Measurements from ENCODE around the gene RMND1. TPM values are rescaled to one million over a fixed set of nuclear protein-coding genes. Genes with fewer than 3 reads are reported as not detected.

RMND1 gene
- polyA plus RNA-seq, 1 donor from 2014 or later = 35.3 TPM

DNA sequence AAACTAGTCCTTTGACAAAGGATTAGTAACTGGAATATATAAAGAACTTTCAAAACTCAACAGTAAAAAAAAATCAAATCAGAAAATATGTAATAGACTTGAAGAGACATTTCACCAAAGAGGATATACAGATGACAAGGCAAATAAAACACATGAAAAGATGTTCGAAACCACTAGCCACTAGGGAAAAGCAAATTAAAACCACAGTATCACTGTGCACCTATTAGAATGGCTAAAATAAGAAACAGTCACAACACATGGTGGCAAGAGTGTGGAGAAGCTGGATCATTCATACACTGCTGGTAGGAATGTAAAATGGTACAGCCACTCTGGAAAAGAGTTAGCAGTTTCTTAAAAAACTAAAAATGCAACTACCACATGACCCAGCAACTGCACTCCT, 75.5 kb downstream of the RMND1 start:
- Histone ChIP-seq H3K27me3 (ENCODE audit: insufficient read depth, low read depth, low read length) (no peaks in the 10 kb centered on the region), H3K4me3 (ENCODE audit: low read length) (no peak overlapping the region), H3K79me2 (replicated peaks; ENCODE audit: insufficient read depth, low read length) (peaks cover 5% of the 10 kb centered on the region), H2AFZ (ENCODE audit: low read depth, low read length) (no peak overlapping the region), H3K27ac (ENCODE audit: low read length) (no peak overlapping the region), H3F3A (ENCODE audit: insufficient read depth, low read length, poor library complexity, severe bottlenecking) (no peaks in the 10 kb centered on the region), H3K9ac (ENCODE audit: low read length) (no peak overlapping the region), H3K4me2 (ENCODE audit: low read length) (no peak overlapping the region), H4K20me1 (ENCODE audit: insufficient read depth) (no peaks in the 10 kb centered on the region), H3K36me3 (ENCODE audit: insufficient read depth, low read length) (peaks cover 4% of the 10 kb centered on the region), H3K9me3 (ENCODE audit: low read length) (no peaks in the 10 kb centered on the region), H3K9me2 (ENCODE audit: insufficient read depth, low read length) (no peaks in the 10 kb centered on the region)
- TF ChIP-seq MXI1 (conservative IDR thresholded peaks at IDR 0.05; ENCODE audit: poor library complexity, severe bottlenecking) (no peak), CTCF (IDR thresholded peaks at IDR 0.05; ENCODE audit: poor library complexity, severe bottlenecking) (no peak), SMC3 (conservative IDR thresholded peaks at IDR 0.05; ENCODE audit: poor library complexity) (no peak), RAD21 (conservative IDR thresholded peaks at IDR 0.05) (no peak), EZH2 (IDR thresholded peaks at IDR 0.05; ENCODE audit: borderline replicate concordance, insufficient read depth, low read length, poor library complexity, severe bottlenecking) (no peak), POLR2AphosphoS5 (IDR thresholded peaks at IDR 0.05) (no peak), EP300 (conservative IDR thresholded peaks at IDR 0.05; ENCODE audit: poor library complexity, severe bottlenecking) (no peak), TAF1 (IDR thresholded peaks at IDR 0.05; ENCODE audit: low read depth) (no peak)
- TF ChIP-seq, protein P1, sequence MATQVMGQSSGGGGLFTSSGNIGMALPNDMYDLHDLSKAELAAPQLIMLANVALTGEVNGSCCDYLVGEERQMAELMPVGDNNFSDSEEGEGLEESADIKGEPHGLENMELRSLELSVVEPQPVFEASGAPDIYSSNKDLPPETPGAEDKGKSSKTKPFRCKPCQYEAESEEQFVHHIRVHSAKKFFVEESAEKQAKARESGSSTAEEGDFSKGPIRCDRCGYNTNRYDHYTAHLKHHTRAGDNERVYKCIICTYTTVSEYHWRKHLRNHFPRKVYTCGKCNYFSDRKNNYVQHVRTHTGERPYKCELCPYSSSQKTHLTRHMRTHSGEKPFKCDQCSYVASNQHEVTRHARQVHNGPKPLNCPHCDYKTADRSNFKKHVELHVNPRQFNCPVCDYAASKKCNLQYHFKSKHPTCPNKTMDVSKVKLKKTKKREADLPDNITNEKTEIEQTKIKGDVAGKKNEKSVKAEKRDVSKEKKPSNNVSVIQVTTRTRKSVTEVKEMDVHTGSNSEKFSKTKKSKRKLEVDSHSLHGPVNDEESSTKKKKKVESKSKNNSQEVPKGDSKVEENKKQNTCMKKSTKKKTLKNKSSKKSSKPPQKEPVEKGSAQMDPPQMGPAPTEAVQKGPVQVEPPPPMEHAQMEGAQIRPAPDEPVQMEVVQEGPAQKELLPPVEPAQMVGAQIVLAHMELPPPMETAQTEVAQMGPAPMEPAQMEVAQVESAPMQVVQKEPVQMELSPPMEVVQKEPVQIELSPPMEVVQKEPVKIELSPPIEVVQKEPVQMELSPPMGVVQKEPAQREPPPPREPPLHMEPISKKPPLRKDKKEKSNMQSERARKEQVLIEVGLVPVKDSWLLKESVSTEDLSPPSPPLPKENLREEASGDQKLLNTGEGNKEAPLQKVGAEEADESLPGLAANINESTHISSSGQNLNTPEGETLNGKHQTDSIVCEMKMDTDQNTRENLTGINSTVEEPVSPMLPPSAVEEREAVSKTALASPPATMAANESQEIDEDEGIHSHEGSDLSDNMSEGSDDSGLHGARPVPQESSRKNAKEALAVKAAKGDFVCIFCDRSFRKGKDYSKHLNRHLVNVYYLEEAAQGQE (IDR thresholded peaks at IDR 0.05; ENCODE audit: borderline replicate concordance) = no peak

GRCh38 chr6:151375833-151376232, 76.1 kb downstream of the RMND1 start:
- Histone ChIP-seq H4K20me1 (ENCODE audit: insufficient read depth) (no peaks in the 10 kb centered on the region), H3K9me2 (ENCODE audit: insufficient read depth, low read length) (no peaks in the 10 kb centered on the region), H3K4me3 (ENCODE audit: low read length) (no peak overlapping the region), H3K9ac (ENCODE audit: low read length) (no peak overlapping the region), H3F3A (ENCODE audit: insufficient read depth, low read length, poor library complexity, severe bottlenecking) (no peaks in the 10 kb centered on the region), H3K27me3 (ENCODE audit: insufficient read depth, low read depth, low read length) (no peaks in the 10 kb centered on the region), H2AFZ (ENCODE audit: low read depth, low read length) (no peak overlapping the region), H3K36me3 (ENCODE audit: insufficient read depth, low read length) (peaks cover 4% of the 10 kb centered on the region), H3K79me2 (replicated peaks; ENCODE audit: insufficient read depth, low read length) (peaks cover 5% of the 10 kb centered on the region), H3K4me2 (ENCODE audit: low read length) (no peak overlapping the region), H3K9me3 (ENCODE audit: low read length) (no peaks in the 10 kb centered on the region), H3K27ac (ENCODE audit: low read length) (no peak overlapping the region)
- TF ChIP-seq, protein P1 (IDR thresholded peaks at IDR 0.05; ENCODE audit: borderline replicate concordance) = no peak
- TF ChIP-seq MXI1 (conservative IDR thresholded peaks at IDR 0.05; ENCODE audit: poor library complexity, severe bottlenecking) = no peak
